Measurements from ENCODE around the gene CDH4.
"Not testable (repeated sequence)": the region's sequence is repeated elsewhere in the genome, so short reads cannot be mapped to it uniquely, and the experiment has no call there.

The CDH4 gene

DNA sequence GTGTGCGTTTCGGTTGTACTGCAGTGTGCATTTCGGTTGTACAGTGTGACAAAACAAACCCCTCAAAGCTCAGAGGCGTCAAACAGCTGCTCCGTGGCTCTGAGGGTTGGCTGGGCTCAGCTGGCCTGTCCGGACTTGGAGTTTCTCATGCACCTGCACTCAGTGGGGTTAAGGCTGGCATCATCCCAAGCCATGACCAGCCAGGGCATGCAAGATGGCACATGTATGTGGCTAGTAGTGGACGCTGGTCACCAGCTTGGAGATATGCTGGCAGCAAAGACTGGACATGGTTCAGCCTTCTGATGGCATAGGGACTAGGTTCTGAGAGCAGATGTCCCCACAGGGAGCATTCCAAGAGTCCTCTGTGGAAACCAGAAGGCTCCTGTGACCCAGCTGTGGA, 187.2 kb downstream of the CDH4 start:
- no peak for DNase-seq (ENCODE audit: low spot score)

DNA sequence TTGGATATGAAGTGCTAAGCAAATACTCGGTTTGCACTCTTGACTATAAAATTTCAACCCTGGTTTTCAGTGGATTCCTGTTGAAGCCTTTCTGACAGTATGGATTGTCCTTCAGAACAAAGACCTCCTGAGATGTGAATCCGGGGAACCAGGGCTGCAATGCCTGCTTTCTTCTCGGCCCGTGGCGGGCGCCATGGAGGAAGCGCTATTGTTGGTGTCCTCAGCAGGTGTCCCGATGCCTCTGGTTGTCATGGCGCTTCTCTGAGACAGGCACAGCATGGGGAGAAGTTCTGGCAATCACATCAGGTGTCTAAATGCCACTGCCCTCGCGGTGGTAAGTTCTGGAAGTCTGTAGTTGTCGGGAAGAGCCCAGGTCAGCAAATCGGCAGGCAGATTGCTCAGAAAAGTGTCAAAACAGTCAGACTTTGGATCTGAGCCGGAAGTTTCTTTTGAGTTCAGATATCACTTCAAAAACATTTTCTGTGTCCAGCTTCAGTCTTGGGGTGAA, 188.5 kb downstream of the CDH4 start:
- no peak for DNase-seq (ENCODE audit: low spot score)

DNA sequence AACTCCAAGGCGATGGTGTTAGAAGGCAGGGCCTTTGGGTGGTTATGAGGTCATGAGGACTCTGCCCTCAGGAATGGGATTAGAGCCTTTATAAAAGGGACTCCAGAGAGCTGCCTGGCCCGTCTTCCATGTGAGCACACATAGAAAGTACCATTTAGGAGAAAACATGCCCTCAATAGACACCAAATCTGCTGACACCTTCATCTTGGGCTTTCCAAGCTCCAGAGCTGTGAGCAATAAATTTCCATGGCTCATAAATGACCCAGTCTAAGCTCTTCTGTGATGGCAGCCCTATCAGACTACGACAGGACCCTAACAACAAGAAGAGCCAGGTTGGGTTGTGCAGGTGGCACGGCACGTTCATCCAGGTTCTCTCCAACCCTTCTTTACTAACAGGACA, 189.5 kb downstream of the CDH4 start:
- DNase-seq (ENCODE audit: low spot score), result no peak

DNA sequence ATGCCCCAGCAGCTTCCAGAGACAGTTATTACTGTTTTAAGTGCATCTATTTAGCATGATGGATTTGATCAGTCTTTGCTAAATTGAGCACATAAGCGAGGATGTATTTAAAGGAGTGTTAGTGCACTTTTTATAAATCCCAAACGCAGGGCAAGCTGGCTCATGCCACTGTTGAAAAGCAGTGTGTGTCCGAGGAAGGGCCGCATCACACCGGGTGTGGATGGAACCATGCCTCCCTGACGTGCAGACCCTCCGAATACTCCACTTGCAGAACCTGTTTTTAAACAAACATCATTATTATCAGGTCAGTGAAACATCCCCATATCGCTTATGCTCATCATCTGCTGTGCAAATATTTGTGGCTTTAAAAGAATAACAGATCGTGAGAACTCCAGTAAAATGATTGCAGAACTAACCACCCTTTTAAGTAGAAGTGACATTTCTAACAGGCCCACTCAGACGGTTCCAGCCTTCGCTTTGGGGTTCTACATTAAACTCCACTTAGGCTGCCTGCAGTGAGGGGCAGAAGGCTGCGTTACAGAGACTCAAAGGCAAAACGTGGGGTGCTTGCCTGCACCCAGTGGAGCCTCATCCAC, 190.1 kb downstream of the CDH4 start:
- no peak for DNase-seq (ENCODE audit: low spot score)

DNA sequence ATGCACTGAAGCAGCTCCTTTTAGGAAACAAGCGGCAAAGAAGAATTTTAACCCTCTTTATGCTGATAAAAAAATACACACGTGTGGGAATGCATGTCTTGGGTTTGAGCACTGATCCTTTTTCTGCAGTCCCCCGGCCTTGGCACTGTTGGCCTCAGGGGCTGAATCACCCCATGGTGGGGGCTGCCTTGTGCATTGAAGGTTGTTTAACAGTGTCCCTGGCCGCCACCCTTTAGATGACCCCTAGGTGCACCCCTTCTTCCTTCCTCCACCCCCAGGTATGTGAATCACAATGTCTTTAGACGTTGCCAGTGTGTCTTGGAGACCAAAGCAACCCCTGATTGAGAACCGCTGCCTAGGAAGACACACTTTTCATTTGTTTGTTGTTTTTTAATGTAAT, 190.7 kb downstream of the CDH4 start:
- no peak for DNase-seq (ENCODE audit: low spot score)

DNA sequence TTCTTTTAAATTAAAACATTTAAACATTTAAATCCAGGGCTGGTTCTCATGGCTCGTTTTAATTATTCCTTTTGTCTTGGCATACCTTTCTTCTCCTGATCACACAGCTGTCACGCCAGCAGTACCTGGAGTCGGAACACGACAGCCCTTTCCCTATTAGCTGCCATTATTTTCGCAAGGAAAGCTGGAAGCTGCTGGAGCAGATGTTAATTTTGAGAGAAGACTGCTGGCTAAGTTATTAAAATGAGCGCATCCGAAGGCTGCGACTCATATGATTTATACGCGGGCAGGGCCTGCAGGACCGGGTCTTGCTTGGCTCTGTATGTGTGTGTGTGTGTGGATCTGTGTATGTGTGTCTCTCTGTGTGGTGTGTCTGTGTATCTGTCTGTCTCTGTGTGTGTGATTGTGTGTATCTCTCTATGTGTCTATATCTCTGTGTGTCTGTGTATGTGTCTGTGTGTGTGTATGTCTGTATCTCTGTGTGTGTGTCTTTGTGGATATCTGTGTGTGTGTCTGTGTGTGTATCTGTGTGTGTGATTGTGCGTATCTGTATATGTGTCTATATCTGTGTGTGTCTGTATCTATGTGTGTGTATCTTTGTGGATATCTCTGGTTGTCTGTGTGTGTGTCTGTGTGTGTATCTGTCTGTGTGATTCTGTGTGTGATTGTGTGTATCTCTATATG, 191.5 kb downstream of the CDH4 start:
- DNase-seq (ENCODE audit: low spot score), result no peak

DNA sequence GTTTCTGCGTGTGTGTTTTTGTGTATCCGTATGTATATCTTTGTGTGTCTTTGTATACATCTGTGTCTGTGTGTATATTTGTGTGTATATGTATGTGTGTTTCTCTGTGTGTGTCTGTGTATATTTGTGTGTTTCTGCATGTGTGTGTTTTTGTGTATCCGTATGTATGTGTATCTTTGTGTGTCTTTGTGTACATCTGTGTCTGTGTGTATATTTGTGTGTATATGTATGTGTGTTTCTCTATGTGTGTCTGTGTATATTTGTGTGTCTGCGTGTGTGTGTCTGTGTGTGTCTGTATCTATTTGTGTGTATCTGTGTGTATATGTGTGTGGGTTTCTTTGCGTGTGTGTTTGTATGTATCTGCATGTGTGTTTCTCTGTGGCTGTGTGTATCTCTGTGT, 192.6 kb downstream of the CDH4 start:
- no peak for DNase-seq (ENCODE audit: low spot score)

DNA sequence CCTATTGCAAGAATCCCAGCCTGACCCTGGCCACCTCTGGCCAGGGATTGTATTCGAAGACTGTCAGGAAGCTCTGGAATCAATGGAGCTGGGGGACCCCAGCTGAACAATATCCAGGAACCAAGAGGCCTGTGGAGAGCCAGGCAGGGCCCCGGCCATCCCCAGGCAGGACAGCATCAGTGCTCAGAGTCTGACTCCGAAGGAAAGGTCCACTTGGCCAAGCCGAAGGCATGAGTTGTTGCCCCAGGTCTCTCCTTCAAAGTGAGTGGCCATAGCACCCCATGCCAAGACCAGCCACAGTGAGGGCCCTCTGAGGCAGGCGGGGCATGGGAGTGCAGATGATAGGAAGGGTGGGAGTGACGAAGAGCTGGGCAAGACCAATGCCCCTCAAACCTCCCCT, 193.1 kb downstream of the CDH4 start:
- DNase-seq (ENCODE audit: low spot score), result no peak

DNA sequence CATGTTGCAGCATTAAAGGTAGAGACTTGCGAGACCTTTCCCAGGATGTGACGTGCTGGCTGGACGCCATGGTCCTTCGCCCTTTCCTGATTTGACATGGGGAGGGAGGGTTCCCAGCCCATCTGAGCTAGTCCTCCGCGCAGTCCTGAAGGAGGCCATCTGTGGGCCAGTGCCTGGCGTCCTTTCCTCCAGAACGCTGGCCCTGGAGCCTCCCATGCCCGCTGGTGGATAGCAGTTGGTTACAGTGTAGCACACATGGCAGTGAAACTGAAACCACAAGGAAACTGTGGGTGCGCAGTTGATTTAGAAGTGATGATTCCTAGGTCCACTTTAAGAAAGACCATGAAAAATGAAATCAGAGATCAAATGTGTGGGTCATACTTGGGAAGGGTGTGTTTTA, 193.7 kb downstream of the CDH4 start:
- no peak for DNase-seq (ENCODE audit: low spot score)

DNA sequence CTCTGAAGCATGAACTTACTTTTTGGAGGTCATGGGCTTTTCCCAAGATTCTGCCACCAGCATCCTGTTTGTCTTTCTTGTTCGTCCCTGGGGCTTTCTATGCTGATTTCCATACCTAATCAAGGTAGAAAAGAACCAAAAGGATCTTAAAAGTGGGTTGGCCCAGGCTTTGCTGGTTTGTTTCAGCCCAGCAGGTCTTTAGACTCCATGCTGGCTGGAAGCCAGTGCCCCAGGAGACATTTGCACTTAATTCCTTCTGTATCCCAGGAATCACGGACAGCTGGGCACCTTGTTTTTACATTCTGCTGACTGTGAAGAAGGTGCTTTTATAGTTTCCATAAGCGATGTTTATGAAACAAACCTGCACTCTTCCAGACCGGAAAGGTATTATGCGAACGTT, 195.9 kb downstream of the CDH4 start:
- no peak for DNase-seq (ENCODE audit: low spot score)

DNA sequence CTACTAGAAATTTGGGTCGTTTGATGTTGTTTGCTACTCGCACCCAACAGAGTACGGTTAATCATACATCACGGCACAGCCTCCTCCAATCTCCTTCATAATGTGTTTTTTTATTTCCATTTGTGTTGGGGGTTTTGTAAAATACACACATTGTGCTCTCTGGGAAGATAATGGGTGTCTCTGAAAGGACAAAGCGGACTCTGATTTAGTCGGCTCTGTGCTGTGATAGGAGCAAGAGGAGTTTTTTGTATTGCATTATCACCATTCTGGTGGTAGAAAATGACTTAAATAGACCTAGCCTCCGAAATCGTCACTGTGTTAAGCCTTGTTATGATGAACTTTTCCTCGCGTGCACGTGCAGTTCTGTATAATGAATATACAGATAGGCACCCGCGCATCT, 196.3 kb downstream of the CDH4 start:
- no peak for DNase-seq (ENCODE audit: low spot score)

DNA sequence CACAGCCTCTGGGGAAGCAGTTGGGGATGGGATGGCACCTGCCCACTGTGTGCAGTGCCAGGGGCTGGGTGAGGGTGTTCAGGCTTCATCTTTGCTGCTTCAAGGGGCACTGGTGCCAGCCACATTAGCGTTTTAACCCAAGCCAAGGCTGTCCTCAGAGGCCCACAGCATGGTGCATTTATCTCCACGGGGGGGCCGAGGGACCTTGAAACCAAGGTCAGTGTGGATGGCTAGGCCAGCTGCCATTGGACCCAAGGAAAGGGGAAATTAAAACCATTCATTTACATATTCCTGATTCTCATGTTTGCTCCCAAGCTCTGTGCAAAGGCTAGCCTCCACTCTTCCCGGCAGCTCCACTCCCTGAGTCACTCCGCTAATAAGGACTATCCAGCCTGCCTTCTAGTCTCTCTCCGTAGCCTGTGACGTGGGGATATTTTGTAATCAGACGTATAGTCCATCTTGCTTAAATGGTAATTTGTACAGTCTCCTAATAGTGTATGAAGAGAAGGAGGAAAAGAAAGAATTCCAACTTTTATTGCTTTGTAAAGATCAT, 197.1 kb downstream of the CDH4 start:
- DNase-seq (ENCODE audit: low spot score), result no peak

DNA sequence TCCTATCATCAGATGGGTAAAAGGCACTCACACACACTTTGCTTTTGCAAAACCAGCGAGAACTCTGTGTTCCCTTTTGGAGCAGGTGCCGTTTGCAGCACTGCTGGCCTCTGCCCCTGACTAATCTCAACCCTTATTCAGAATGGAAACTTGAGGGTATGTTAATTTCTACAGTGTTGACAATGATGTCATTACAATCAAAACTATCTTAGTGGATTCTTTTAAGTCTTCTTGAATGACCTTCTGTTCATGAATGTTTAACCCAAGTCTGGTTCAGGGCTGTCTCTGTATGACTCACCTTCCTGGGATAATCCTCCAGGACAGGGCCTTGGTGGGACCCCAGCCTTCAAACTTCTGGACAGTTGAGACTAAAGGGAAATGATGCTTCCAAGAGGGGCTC, 197.9 kb downstream of the CDH4 start:
- no peak for DNase-seq (ENCODE audit: low spot score)

DNA sequence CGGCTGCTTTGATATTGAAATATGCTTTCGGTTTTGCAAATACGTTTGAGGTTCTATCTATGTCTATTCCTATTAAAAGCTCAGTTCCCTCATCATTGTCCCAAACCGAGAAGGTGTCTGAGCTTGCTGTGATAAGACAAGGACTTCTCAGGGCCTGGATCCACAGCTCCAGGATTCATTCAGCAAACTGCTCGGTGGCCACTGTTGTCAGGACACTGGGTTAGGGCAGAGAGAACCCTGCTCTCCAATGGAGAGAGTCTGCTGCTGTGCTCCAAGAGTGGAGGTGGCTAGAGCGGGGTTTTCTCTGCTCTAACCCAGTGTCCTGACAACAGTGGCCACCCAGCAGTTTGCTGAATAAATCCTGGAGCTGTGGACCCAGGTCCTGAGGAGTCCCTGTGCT, 198.5 kb downstream of the CDH4 start:
- no peak for DNase-seq (ENCODE audit: low spot score)

DNA sequence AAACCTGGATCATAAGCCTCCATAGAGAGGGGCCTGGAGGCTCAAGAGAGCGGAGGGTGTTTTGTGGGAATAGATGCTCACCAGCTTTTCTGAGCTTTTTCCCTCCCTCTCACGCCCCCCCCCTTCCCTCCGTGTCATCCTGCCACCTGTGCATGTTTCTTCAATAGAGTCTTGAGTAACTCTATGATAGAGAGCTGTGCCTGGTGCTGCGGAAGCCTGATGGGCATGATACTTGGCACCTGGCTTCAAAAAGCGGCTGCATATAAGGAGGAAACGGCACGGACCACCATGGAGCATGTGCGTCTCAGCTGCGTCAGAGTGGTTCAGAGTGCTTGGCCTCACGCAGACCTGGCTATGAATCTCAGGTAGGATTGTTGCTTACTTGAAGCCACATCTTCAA, 198.9 kb downstream of the CDH4 start:
- DNase-seq (ENCODE audit: low spot score), result no peak

DNA sequence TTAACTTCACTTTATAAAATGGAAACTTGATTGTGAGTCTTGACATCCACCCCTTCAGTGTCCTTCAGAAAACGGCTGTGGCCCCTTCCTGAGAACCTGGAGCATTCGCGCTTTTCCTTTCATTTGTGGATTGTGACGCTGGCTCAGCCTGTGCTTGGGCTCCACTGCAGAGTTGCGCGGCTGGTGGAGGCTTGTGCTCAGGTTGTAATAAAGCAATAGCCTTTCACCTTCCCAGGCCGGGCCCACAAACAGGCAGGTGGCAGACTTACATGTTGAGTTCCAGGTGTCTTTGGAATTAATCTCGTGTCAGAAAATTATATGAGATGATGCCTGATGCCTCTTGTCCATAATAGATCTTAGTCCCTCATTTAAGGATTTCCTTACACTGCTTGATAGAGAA, 199.9 kb downstream of the CDH4 start:
- DNase-seq (ENCODE audit: low spot score), result no peak

DNA sequence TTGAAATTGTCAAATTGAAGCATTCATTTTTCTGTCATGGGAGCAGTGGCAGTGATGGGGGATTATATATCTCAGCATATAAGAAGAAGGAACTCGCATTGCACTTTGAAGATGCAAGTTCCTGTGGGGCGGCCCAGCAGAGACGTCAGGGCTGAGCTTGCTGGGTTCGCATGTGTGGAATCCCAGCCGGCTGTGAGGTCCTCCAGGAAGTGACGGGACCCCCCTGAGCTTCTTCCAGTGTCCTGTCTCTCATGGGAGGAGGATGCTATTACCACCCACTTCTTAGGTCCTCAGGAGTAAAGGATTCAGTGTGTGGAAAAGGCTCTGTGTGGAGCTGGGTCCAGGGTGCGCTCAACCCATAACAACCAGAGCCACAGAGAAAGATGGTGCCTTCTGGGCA, 201.2 kb downstream of the CDH4 start:
- no peak for DNase-seq (ENCODE audit: low spot score)

DNA sequence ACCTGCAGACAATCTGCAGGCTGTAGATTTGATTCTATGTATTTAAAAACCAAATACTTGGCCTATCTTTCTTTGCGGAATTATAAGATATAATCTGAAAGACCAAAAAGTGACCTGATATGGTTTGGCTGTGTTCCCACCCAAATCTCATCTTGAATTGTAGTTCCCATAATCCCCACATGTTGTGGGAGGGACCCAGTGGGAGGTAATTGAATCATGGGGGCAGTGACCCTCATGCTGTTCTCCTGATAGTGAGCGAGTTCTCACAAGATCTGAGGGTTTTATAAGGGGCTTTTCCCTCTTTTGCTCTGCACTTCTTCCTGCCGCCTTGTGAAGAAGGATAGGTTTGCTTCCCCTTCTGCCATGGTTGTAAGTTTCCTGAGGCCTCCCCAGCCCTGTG, 201.6 kb downstream of the CDH4 start:
- DNase-seq (ENCODE audit: low spot score), result not testable (repeated sequence)

DNA sequence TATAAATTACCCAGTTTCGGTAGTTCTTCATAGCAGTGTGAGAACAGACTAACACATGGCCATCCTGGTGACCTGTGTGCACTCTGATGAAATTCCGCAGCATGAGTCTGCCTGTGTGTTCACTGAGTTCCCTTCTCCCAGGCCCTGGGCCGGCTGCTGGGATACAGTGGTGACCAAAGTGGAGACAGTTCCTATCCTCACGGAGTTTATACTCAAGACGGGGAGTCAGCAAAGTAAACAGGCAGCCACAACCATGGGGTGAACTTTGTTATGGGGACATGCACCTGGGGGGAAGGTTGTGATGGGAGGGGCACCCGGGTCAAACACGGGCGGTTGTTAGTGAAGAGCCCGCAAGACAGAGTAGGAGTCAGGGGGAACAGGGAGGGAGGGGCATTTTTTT, 202.0 kb downstream of the CDH4 start:
- no peak for DNase-seq (ENCODE audit: low spot score)

DNA sequence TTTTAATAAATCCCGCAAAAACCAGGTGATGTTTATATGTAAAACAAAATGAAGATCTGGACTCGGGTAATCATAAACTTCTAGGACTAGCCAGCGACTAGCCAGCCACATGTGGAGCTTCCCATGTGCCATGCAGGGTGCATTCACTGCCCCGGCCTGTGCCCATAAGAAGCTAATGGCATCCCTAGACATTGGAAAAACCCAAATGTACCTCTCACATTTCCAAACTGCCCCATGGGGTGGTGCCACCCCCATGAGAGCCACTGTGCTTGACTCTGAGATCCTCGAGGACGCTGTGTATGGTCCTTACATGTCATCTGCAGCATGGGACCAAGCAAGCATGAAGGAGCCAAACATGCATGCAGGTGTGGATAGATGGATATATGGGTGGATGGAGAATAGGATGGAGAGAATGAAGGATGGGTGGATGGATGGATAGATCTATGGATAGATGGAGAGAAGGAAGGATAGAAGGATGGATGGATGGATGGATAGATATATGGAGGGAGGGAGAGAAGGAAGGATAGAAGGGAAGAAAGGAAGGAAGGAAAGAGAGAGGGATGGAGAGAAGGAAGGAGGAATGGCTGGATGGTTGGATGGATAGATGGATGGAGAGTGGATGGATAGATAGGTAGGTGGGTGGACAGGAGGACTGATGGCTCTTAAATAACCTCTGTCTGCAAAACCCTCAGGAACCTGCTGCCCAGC, 203.6 kb downstream of the CDH4 start:
- no peak for DNase-seq (ENCODE audit: low spot score)

DNA sequence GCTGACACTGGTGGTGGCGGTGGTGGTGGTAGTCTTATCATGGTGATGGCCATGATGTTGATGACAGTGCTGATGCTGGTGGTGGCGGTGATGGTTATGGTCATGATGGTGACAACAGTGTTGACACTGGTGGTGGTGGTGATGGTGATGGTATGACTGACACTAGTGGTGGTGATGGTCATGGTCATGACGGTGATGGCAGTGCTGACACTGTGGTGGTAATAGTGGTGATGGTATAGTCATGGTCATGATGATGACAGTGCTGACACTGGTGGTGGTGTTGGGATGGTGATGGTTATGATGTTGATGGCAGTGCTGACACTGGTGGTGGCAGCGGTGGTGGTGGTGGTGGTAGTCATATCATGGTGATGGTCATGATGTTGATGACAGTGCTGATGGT, 205.7 kb downstream of the CDH4 start:
- DNase-seq (ENCODE audit: low spot score), result no peak

DNA sequence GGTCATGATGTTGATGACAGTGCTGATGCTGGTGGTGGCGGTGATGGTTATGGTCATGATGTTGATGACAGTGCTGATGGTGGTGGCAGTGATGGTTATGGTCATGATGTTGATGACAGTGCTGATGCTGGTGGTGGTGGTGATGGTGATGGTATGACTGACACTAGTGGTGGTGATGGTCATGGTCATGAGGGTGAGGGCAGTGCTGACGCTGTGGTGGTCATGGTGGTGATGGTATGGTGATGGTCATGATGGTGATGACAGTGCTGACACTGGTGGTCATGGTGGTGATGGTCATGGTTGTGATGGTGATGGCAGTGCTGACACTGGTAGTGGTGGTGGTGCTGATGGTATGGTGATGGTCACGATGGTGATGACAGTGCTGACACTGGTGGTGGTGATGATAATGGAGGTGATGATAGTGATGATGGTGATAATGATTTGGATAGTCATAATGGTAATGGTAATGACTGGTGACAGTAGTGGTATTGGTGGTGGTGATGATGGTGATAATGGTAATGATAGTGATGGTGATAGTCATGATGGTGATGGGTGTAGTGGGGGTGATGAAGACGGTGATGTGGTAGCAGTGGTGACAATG, 206.2 kb downstream of the CDH4 start:
- DNase-seq (ENCODE audit: low spot score), result no peak

DNA sequence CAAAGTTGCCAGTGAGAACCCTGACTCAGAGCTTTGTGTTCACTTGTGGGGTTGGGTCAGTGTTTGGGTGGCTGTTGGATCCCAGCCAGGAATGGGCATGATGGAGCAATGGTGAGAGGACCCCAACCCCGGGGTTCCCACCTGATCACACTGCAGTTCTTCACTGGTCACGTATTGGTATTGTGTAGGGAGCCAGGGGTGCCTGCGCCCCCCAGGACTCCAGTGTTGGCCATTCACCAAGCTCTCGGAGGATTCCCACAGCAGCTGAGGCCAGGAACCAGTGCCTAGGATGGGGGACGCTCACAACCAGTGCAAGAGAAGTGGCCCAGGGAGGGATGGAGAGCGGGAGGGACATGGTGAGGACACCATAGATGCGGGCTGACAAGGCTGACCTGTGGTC, 207.2 kb downstream of the CDH4 start:
- no peak for DNase-seq (ENCODE audit: low spot score)
